Measurements from ENCODE around the gene ETS1.

Gene ETS1, protein sequence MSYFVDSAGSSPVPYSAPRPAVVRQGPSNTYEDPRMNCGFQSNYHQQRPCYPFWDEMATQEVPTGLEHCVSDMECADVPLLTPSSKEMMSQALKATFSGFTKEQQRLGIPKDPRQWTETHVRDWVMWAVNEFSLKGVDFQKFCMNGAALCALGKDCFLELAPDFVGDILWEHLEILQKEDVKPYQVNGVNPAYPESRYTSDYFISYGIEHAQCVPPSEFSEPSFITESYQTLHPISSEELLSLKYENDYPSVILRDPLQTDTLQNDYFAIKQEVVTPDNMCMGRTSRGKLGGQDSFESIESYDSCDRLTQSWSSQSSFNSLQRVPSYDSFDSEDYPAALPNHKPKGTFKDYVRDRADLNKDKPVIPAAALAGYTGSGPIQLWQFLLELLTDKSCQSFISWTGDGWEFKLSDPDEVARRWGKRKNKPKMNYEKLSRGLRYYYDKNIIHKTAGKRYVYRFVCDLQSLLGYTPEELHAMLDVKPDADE

DNA sequence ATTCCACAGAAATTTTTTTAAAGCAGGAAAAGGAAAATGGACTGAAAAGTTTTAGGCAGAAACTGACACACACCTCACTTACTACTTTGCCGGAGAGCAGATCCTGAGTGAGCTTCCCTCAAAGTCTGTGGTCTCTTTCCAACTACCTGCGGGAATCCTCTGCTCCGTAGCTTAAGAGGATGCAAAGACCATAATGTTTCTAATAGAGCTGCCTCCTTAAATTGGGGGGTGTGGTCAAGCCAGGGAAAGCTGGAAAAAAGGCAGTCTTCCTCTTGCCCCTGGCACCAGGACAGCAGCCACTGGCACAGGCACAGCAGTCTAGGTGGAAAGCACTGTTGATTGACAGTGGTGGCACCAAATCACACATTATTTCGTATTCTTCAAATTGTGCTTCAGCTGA is at the start of gene ETS1:
Gene ETS1 (minus strand): TSS at position 144 of the 400 bp plus-strand sequence. CDS start 14,428 bp downstream, outside the sequence.
- H3K9ac ChIP-seq (ENCODE audit: insufficient read length): peak within 1 kb of the TSS; percentile 51
- H3K36me3 ChIP-seq (ENCODE audit: insufficient read depth, low read length): no peaks in the 10 kb centered on the region
- H3K27ac ChIP-seq: no peak within 1 kb of the TSS
- no peak for DNase-seq (ENCODE audit: low read depth, low spot score)
- H3K4me3 ChIP-seq: peak within 1 kb of the TSS; percentile 63
- TF ChIP-seq POLR2AphosphoS5 (IDR thresholded peaks at IDR 0.05; ENCODE audit: borderline replicate concordance, low read depth, low read length) (no peak), FOXP2 (optimal IDR thresholded peaks at IDR 0.05; ENCODE audit: control extremely low read depth, extremely low read length, insufficient read depth) (no peak), EZH2 (IDR thresholded peaks at IDR 0.05) (no peak)
- H3K9me3 ChIP-seq (ENCODE audit: low read depth, low read length): no peaks in the 10 kb centered on the region

DNA sequence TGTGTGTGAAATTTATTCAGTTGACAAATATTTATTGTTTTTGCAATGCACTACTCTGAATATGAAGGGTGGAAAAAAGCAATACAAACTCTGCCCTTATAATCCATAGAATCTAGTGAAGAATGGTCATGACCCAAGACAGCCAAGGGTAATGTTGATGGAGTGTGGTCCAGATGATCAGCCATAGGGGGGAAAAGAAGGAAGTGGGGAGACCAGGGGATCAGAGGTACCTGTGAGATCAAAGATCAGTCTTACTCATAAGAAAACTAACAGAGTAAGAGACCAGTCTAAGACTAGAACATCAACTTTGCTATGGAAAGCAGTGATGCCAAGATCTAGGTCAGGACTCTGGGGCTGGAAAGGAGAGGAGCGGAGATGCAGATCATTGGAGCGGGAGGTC is 47.0 kb upstream of the ETS1 start:
- Histone ChIP-seq H3K9ac (ENCODE audit: insufficient read length) (no peak overlapping the region), H3K36me3 (ENCODE audit: insufficient read depth, low read length) (no peaks in the 10 kb centered on the region), H3K9me3 (ENCODE audit: low read depth, low read length) (no peaks in the 10 kb centered on the region), H3K27ac (no peak overlapping the region), H3K4me3 (no peak overlapping the region)
- no peak for DNase-seq (ENCODE audit: low read depth, low spot score)
- TF ChIP-seq POLR2AphosphoS5 (IDR thresholded peaks at IDR 0.05; ENCODE audit: borderline replicate concordance, low read depth, low read length): no peak
- no peak for TF ChIP-seq FOXP2 (optimal IDR thresholded peaks at IDR 0.05; ENCODE audit: control extremely low read depth, extremely low read length, insufficient read depth)
- TF ChIP-seq EZH2 (IDR thresholded peaks at IDR 0.05): no peak

DNA sequence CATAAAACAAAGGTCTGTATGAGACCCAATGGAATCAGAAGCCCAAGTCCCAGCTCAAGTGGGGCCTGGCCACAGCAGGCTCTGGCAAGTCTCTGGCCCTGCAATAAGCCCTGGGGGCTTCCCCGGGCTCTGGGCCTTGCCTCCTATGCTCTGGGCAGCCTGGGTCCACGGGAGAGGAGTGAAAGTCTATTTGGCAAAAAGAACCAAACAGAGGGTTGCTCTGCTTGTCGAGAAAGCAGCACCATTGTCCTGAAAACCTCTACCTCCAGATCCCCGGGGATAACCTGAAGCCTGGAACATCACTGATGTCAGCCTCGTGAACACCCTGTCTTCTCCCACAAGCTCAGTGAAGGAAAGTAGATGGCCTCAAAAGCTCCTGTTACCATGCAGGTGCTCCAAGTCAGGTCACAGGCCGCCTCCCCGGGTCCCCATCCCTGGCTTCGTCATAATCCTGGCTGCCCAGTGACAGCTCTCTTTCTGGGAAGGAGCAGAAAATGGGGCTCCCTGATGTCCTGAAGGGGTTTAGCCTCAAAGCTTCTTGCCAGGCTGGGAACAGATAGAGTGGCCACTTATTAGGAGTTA is 46.1 kb upstream of the ETS1 start:
- TF ChIP-seq EZH2 (IDR thresholded peaks at IDR 0.05): no peak
- TF ChIP-seq FOXP2 (optimal IDR thresholded peaks at IDR 0.05; ENCODE audit: control extremely low read depth, extremely low read length, insufficient read depth): no peak
- no peak for TF ChIP-seq POLR2AphosphoS5 (IDR thresholded peaks at IDR 0.05; ENCODE audit: borderline replicate concordance, low read depth, low read length)
- no peak for DNase-seq (ENCODE audit: low read depth, low spot score)
- no peaks in the 10 kb centered on the region for H3K9me3 ChIP-seq (ENCODE audit: low read depth, low read length)
- no peak overlapping the region for H3K4me3 ChIP-seq
- no peak overlapping the region for H3K27ac ChIP-seq
- no peaks in the 10 kb centered on the region for H3K36me3 ChIP-seq (ENCODE audit: insufficient read depth, low read length)
- H3K9ac ChIP-seq (ENCODE audit: insufficient read length): no peak overlapping the region

DNA sequence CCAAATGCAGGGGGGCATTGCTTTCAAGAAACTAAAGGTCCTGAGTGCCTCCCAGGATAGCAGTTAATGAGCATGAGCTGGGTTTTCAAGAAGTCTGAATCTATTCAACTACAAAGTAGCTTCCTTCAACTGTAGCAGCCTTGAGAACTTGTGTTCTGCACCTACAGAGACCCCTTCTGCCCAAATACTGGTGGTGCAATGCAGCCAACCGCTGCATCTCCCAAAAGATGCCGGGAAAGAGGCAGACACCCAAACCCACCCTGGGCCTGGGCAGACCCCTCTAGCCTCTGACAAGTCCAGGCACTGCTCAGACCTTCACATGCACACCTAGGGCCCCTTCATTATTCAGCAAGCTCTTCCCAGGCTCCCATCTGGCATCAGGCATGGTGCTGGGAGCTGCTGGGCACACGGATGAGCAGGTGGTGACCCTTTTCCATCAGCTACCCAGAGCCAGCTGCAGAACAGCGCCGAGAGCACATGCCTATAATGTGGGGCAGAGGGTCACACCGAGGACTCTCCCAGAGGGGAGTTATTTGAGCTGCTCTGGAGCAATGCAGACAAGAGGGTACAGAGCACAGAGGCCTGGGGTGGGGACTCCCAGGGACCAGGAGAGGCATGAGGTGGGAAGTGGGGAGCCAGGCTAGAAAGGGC is 44.9 kb upstream of the ETS1 start:
- H3K4me3 ChIP-seq: no peak overlapping the region
- no peak for TF ChIP-seq EZH2 (IDR thresholded peaks at IDR 0.05)
- TF ChIP-seq POLR2AphosphoS5 (IDR thresholded peaks at IDR 0.05; ENCODE audit: borderline replicate concordance, low read depth, low read length): no peak
- no peak for TF ChIP-seq FOXP2 (optimal IDR thresholded peaks at IDR 0.05; ENCODE audit: control extremely low read depth, extremely low read length, insufficient read depth)
- H3K9ac ChIP-seq (ENCODE audit: insufficient read length): no peak overlapping the region
- H3K36me3 ChIP-seq (ENCODE audit: insufficient read depth, low read length): no peaks in the 10 kb centered on the region
- H3K9me3 ChIP-seq (ENCODE audit: low read depth, low read length): no peaks in the 10 kb centered on the region
- peak; percentile 6 for DNase-seq (ENCODE audit: low read depth, low spot score)
- no peak overlapping the region for H3K27ac ChIP-seq

DNA sequence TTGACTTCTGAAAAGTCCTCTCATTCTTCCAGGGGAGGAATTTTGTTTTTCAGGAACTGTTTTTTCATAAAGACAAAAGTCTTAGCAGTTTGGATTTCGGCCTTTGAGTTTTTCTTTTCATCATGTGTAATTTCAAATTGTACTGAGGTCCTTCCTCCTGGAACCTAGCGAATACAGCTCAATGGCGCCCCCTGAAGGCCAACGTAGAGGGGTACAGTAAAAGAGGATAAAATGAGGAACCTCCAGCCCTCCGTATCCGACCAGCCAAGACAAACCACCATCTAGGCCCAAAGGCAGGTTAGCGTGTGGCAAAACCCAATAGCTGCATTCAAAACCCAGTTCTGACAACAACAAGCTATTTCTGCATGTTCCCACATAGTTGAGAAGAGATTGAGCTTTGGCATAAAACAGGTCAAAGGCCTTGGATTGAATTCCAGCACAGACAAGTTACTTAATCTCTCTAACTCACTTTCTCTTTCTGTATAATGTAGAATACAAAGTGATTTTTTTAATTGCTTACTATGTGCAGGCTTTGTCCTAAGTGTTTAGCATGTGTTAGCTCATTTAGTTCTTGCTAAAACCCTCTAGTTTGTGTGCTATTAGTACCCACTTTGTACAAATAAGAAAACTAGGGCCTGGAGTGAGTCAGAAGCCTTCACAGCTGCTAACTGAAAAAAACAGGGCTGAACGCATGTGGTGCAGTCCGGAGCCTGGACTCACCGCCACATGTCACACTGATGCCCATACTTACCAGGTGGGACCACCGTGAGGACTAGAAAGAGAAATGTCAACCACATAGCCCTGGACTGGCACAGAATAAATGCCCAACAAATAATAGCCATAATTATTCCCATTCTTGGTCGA is 43.2 kb upstream of the ETS1 start:
- TF ChIP-seq FOXP2 (optimal IDR thresholded peaks at IDR 0.05; ENCODE audit: control extremely low read depth, extremely low read length, insufficient read depth) (no peak), EZH2 (IDR thresholded peaks at IDR 0.05) (no peak), POLR2AphosphoS5 (IDR thresholded peaks at IDR 0.05; ENCODE audit: borderline replicate concordance, low read depth, low read length) (no peak)
- peak; percentile 60 for DNase-seq (ENCODE audit: low read depth, low spot score)
- Histone ChIP-seq H3K4me3 (no peak overlapping the region), H3K27ac (no peak overlapping the region), H3K36me3 (ENCODE audit: insufficient read depth, low read length) (no peaks in the 10 kb centered on the region), H3K9me3 (ENCODE audit: low read depth, low read length) (no peaks in the 10 kb centered on the region), H3K9ac (ENCODE audit: insufficient read length) (no peak overlapping the region)

DNA sequence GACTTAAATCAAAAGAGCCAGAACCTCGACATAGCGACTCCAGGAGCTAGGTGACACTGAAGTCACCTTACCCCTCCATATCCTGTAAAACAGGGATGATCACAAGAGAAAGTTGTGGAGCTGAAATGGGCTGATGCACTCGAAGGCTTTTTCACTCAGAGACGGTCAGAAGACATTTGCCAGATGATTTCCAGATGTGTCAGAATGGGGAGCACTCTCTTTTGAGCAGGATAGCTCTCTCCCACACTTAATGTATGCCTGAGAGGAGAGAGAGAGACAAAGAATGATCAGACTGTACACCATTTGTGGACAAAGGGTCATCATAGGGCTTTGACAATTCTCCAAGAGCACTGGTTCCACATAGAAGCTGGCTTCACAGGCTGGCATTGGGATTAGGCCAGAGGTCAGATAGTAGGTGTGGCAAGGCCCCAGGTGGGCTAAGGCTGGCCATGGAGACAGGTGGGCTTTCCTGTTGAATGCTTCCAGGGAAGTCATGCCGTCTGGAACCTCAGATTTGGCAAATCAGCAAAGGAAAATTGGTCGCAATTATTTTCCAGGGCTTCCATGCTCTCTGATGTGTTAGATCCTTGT is 42.3 kb upstream of the ETS1 start:
- TF ChIP-seq FOXP2 (optimal IDR thresholded peaks at IDR 0.05; ENCODE audit: control extremely low read depth, extremely low read length, insufficient read depth) (no peak), EZH2 (IDR thresholded peaks at IDR 0.05) (no peak), POLR2AphosphoS5 (IDR thresholded peaks at IDR 0.05; ENCODE audit: borderline replicate concordance, low read depth, low read length) (no peak)
- no peaks in the 10 kb centered on the region for H3K9me3 ChIP-seq (ENCODE audit: low read depth, low read length)
- no peaks in the 10 kb centered on the region for H3K36me3 ChIP-seq (ENCODE audit: insufficient read depth, low read length)
- H3K9ac ChIP-seq (ENCODE audit: insufficient read length): no peak overlapping the region
- no peak overlapping the region for H3K27ac ChIP-seq
- no peak overlapping the region for H3K4me3 ChIP-seq
- no peak for DNase-seq (ENCODE audit: low read depth, low spot score)

DNA sequence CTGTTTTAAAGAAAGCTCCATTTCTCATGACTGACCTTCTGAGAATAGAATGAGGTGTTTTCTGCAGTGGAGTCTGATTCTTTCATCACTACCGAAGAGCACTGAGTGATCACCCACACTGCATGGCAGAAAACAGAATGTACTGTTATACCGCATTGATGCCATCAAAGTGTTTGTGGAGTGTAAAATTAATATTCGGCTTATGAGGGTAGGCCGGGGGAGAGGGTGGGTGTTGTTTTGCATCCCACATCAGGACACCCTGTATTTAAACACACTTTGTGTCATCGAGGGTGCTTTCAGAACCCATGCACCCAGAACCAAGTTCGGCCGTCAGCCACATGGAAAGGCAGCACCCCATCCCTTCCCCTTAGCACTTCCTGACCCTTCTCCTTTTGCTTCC is 41.3 kb upstream of the ETS1 start:
- no peak overlapping the region for H3K9ac ChIP-seq (ENCODE audit: insufficient read length)
- no peak overlapping the region for H3K4me3 ChIP-seq
- no peaks in the 10 kb centered on the region for H3K36me3 ChIP-seq (ENCODE audit: insufficient read depth, low read length)
- no peaks in the 10 kb centered on the region for H3K9me3 ChIP-seq (ENCODE audit: low read depth, low read length)
- DNase-seq (ENCODE audit: low read depth, low spot score): no peak
- no peak for TF ChIP-seq FOXP2 (optimal IDR thresholded peaks at IDR 0.05; ENCODE audit: control extremely low read depth, extremely low read length, insufficient read depth)
- TF ChIP-seq EZH2 (IDR thresholded peaks at IDR 0.05): no peak
- H3K27ac ChIP-seq: no peak overlapping the region

All from SK-N-MC (cell line).